ENCODE data around the gene LARP1.

DNA sequence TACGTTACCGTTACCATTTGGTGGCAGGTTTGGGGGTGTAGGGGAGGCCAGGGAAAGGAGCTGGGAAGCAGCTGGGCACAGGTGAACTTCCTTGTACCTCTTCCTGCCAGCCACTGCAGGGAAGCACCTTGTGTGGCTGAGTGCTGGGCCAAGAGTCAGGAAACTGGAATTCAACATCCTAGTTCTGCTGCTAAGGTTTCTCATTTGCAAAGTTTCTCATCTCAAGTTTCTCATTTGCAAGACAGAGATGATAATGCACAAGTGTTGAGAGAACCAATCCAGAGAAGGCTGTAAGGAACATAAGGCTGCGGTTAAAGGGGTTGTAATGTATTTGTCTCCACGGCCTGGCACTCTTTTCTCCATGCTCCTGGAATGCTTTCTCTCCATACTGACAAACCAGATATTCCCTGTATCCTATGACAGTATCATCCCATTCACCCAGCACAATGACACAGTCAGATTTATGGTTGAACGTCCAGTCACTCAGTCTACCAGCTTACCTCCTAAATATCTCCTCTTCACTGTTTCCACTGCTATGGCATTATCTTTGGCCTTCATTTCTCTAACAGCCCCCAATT is 33.6 kb upstream of the LARP1 start:
- TF ChIP-seq CTCF (IDR thresholded peaks at IDR 0.05; ENCODE audit: low read depth, low read length, missing input control) (no peak), ATF3 (IDR thresholded peaks at IDR 0.05) (no peak), REST (IDR thresholded peaks at IDR 0.05) (no peak)

Measured in liver (tissue), 3 donors.